Common myeloid progenitor, CD34-positive (primary cell): ENCODE measurements around the gene CPM.

Experiments
- CTCF ChIA-PET: fragments of 350-600 bp; sonication (Branson Sonifier 250); formaldehyde crosslinking; loops from one replicate; lab custom pipeline; 2021; ENCODE audit warnings: antibody characterized with exemption; lab: Charles Lee
- POLR2A ChIA-PET: fragments of 350-600 bp; sonication (Branson Sonifier 250); formaldehyde crosslinking; loops from one replicate; lab custom pipeline; 2021; ENCODE audit warnings: antibody characterized with exemption; lab: Charles Lee
- DNase-seq, 3 donors: peaks; one replicate each; pipeline versions ENCODE4 v3.0.0 to v3.0.0-alpha.2; 2013
- H3K27ac ChIP-seq, 2 experiments: 1 replicate in 1 of 2; 2 replicates in 1 of 2; pipeline ENCODE4 v1.7.0; 2013; ENCODE audit warnings: inconsistent platforms in 2 of 2, low read length in 2 of 2, mild to moderate bottlenecking in 2 of 2, low read depth in 1 of 2, moderate library complexity in 1 of 2; ENCODE audit not compliant: severe bottlenecking in 2 of 2, insufficient read depth in 1 of 2, poor library complexity in 1 of 2
- H3K27me3 ChIP-seq, 5 experiments: replicated peaks in 2 of 5; 1 replicate in 3 of 5; 2 replicates in 2 of 5; pipeline versions ENCODE4 v1.6.1 to v1.7.0; 2013; ENCODE audit warnings: low read length in 4 of 5, mild to moderate bottlenecking in 2 of 5, moderate library complexity in 2 of 5, inconsistent platforms in 1 of 5; ENCODE audit not compliant: insufficient read depth in 5 of 5, control insufficient read depth in 4 of 5
- H3K36me3 ChIP-seq, 4 experiments: 1 replicate in 2 of 4; 2 replicates in 2 of 4; pipeline versions ENCODE4 v1.6.1 to v1.7.0; 2013; ENCODE audit warnings: low read length in 3 of 4, control low read depth in 1 of 4, mild to moderate bottlenecking in 1 of 4; ENCODE audit not compliant: control insufficient read depth in 4 of 4, insufficient read depth in 4 of 4
- H3K4me1 ChIP-seq, 4 experiments: 1 replicate in 3 of 4; 2 replicates in 1 of 4; pipeline versions ENCODE4 v1.6.1 to v1.7.1; 2013; ENCODE audit warnings: low read length in 3 of 4, mild to moderate bottlenecking in 3 of 4, control low read depth in 1 of 4, inconsistent platforms in 1 of 4, moderate library complexity in 1 of 4; ENCODE audit not compliant: control insufficient read depth in 4 of 4, insufficient read depth in 4 of 4; ENCODE audit errors: control extremely low read depth in 1 of 4
- H3K4me3 ChIP-seq, 7 experiments: 1 replicate in 4 of 7; 2 replicates in 3 of 7; pipeline versions ENCODE4 v1.5.1 to v1.7.0; 2013; ENCODE audit warnings: mild to moderate bottlenecking in 7 of 7, low read length in 6 of 7, moderate library complexity in 6 of 7, inconsistent platforms in 2 of 7, low read depth in 2 of 7, control low read depth in 1 of 7; ENCODE audit not compliant: insufficient read depth in 4 of 7, control insufficient read depth in 1 of 7; ENCODE audit errors: extremely low read depth in 1 of 7
- H3K9me3 ChIP-seq, 5 experiments: 1 replicate in 4 of 5; 2 replicates in 1 of 5; pipeline versions ENCODE4 v1.6.1 to v1.7.1; 2013; ENCODE audit warnings: low read length in 4 of 5, mild to moderate bottlenecking in 2 of 5, inconsistent platforms in 1 of 5, low read depth in 1 of 5, moderate library complexity in 1 of 5; ENCODE audit not compliant: control insufficient read depth in 4 of 5, insufficient read depth in 2 of 5; ENCODE audit errors: control extremely low read depth in 1 of 5
- WGBS: methylation state at CpG from one replicate; pipeline ENCODE4 v1.1.5; 2013; ENCODE audit not compliant: insufficient coverage; 5-methylcytosine and 5-hydroxymethylcytosine counted together

Gene CPM

GRCh38 chr12:68899251-68899771 lies 33.7 kb downstream of the CPM start:
- Histone ChIP-seq H3K27me3 (no peaks in the 10 kb centered on the region), H3K9me3 (peaks cover 0 to 2% (median 0%) of the 10 kb centered on the region in 5 experiments), H3K36me3 (no peaks in the 10 kb centered on the region), H3K27ac (no peak overlapping the region), H3K4me1 (peaks cover 0 to 10% (median 3%) of the 10 kb centered on the region in 4 experiments), H3K4me3 (no peak overlapping the region)
- no peak for DNase-seq
- ChIA-PET POLR2A (no interaction called here), CTCF (interaction anchor here (0.7 kb wide), 1 partner anchor 257 kb away, joined by 3 read pairs; no protein-coding TSS in a partner anchor)
- 95% methylated on average over 3 of the region's 4 CpGs for WGBS

DNA sequence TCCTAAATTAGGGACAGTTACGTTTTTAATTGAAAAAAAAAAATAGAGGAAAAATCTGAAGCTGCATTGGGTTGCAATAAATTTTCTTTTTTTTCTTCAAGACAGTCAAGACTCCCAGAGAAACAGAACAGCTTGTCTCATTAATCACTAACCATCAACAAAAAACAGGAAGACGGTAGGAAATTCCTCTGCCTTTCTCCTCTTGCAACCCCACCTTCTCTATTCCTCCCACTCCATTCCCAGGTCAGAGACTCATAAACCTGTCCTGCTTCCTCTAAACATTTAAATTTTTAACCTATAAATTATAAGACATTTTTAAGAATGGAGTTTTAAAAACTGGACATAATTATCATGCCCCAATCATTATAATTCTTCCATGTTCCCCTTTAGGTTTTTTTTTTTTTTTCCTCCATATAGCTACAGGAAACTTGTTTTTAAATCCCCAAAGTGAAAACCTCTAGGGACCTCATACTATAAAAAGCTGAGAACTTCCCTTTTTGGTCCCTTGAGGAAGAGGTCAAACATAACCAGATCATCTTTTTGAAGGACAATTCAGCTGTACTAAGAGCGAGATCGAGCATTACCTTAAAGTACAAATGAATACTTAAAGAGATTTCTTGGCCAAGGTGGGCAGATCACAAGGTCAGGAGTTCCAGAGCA lies 36.0 kb downstream of the CPM start:
- ChIA-PET POLR2A (no interaction called here), CTCF (no interaction called here)
- DNase-seq, result peak in 2 of 3 donors; percentile 17
- H3K36me3 ChIP-seq, result no peaks in the 10 kb centered on the region
- no CpG with 5 or more reads among the region's 4 CpGs for WGBS
- H3K9me3 ChIP-seq, result peaks cover 0 to 2% (median 0%) of the 10 kb centered on the region in 5 experiments
- H3K27ac ChIP-seq, result no peak overlapping the region
- H3K27me3 ChIP-seq, result no peaks in the 10 kb centered on the region
- H3K4me1 ChIP-seq, result peaks cover 0 to 10% (median 3%) of the 10 kb centered on the region in 4 experiments
- H3K4me3 ChIP-seq, result no peak overlapping the region

DNA sequence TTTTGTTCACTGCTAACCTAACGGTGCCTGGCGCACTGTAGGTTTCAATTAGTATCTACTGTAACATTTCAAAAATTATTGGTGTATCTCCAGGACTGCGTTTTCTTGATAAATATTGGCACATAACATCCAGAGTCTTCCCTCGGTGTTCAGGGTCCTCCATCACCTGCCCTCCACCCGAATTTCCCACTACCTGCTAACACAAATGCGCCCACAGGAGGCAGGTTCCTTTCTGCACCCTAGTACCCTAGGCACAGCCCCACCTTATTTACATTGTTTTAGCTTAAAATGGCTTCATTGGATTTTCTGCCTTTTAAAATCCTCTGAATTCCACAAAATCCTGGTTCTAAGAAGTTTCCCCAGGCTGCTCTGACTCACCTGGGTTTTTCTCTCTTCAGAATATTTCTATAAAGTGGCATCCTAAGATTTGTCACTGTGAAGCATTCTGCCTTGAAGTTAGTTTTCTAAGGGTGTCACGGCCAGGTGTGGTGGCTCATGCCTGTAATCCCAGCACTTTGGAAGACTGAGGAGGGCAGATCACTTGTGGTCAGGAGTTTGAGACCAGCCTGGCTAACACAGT lies 38.6 kb downstream of the CPM start:
- ChIA-PET POLR2A (no interaction called here), CTCF (interaction anchor here (1.6 kb wide), 1 partner anchor 17 kb away, joined by 3 read pairs; no protein-coding TSS in a partner anchor)
- peaks cover 0 to 14% (median 3%) of the 10 kb centered on the region in 4 experiments for H3K4me1 ChIP-seq
- 100% methylated on average over 4 of the region's 7 CpGs for WGBS
- H3K36me3 ChIP-seq, result no peaks in the 10 kb centered on the region
- H3K9me3 ChIP-seq, result peaks cover 0 to 2% (median 0%) of the 10 kb centered on the region in 5 experiments
- no peak overlapping the region for H3K27ac ChIP-seq
- DNase-seq, result no peak
- no peak overlapping the region for H3K4me3 ChIP-seq
- H3K27me3 ChIP-seq, result no peaks in the 10 kb centered on the region

GRCh38 chr12:68893741-68894140 lies 39.2 kb downstream of the CPM start:
- no peak for DNase-seq
- POLR2A ChIA-PET, result no interaction called here

DNA sequence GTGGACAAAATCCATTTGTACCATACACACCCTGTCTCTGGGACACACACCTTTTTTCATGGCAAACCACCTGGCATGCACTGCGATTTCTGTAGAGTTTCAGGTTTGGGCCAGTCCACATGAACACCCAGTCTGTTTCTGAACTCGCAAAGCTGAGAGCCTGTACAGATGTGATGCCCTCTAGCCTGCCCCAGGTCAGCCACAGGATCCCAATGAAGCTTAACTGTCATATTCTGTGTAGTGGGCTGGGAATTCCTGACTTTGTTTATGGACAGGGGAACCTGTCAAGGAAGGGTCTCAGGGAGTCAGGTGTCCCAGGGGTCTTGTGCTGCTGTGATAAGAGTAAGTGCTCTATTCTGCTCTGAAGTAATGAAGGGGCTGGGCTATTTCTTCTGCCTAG lies 39.8 kb downstream of the CPM start:
- no peak for DNase-seq
- ChIA-PET CTCF (no interaction called here), POLR2A (no interaction called here)
- Histone ChIP-seq H3K27ac (no peak overlapping the region), H3K4me3 (no peak overlapping the region), H3K4me1 (peaks cover 0 to 14% (median 3%) of the 10 kb centered on the region in 4 experiments), H3K27me3 (no peaks in the 10 kb centered on the region), H3K9me3 (peaks cover 0 to 2% (median 0%) of the 10 kb centered on the region in 5 experiments), H3K36me3 (no peaks in the 10 kb centered on the region)
- WGBS, result 82% methylated on average over 2 of the region's 2 CpGs

More at GRCh38 chr12:68893741-68894140, 39.2 kb downstream of the CPM start:
- peaks cover 0 to 2% (median 0%) of the 10 kb centered on the region in 5 experiments for H3K9me3 ChIP-seq
- H3K36me3 ChIP-seq, result no peaks in the 10 kb centered on the region
- WGBS, result 100% methylated on average over 3 of the region's 3 CpGs
- no peak overlapping the region for H3K27ac ChIP-seq
- H3K4me3 ChIP-seq, result no peak overlapping the region
- H3K27me3 ChIP-seq, result no peaks in the 10 kb centered on the region
- H3K4me1 ChIP-seq, result peaks cover 0 to 14% (median 3%) of the 10 kb centered on the region in 4 experiments
- CTCF ChIA-PET, result no interaction called here

DNA sequence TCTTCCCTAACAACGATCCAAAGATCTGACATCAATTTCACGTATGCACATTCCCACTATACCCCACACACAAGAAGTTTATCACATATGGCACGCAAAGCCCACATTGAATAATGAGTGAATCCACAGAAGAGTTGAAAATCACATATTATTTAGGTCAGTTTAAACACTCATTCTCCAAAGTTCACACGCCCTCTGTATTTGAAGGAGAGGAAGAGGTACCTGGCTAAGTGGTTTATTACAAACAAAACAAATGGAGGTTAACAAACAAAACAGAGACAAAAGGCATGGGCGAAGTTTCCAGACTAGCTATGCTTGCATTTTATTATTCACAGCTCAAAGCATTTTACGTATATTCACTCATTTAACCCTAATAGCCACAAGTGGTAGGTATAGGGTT lies 41.8 kb downstream of the CPM start:
- DNase-seq, result no peak
- POLR2A ChIA-PET, result no interaction called here
- WGBS, result 100% methylated on average over 3 of the region's 6 CpGs
- CTCF ChIA-PET, result no interaction called here
- H3K4me1 ChIP-seq, result peaks cover 0 to 6% (median 0%) of the 10 kb centered on the region in 4 experiments
- H3K27ac ChIP-seq, result no peak overlapping the region
- no peak overlapping the region for H3K4me3 ChIP-seq
- H3K9me3 ChIP-seq, result peaks cover 0 to 2% (median 0%) of the 10 kb centered on the region in 5 experiments
- H3K27me3 ChIP-seq, result no peaks in the 10 kb centered on the region
- H3K36me3 ChIP-seq, result no peaks in the 10 kb centered on the region

DNA sequence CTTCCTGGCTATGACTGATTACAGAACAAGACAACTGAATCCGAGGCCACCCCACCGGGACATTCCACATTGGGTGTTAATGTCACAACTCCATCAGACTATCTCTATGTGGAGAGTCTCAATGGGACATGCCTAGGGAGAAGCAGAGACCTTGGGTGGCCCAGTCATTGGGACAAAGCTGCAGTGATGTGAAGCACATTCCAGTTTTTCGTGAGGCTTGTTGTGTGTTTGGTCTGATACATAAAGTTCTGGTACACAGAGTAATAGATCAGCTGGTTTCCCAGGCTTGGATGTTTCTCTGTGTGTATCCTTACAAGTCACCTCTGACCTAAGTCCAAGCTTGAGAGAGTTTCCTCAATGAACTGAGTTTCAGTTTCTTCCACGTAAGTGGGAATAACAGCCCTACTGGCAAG lies 42.3 kb downstream of the CPM start:
- CTCF ChIA-PET, result no interaction called here
- no peak overlapping the region for H3K4me3 ChIP-seq
- 96% methylated on average over 4 of the region's 4 CpGs for whole genome bisulfite sequencing

More for the DNA sequence above, 42.3 kb downstream of the CPM start:
- H3K9me3 ChIP-seq, result peaks cover 0 to 2% (median 0%) of the 10 kb centered on the region in 5 experiments
- no peaks in the 10 kb centered on the region for H3K27me3 ChIP-seq
- POLR2A ChIA-PET, result no interaction called here
- DNase-seq, result no peak
- H3K27ac ChIP-seq, result no peak overlapping the region
- no peaks in the 10 kb centered on the region for H3K36me3 ChIP-seq
- peaks cover 0 to 5% (median 0%) of the 10 kb centered on the region in 4 experiments for H3K4me1 ChIP-seq
